Activated CD4-positive, alpha-beta T cell treated with anti-CD3 and anti-CD28 coated beads, Interleukin-2, amount 50 U/mL, for 16 hours (primary cell): ENCODE data around the gene USP40.
A peak's percentile ranks its signal among the peaks of the same experiment; 100 is the strongest.

Experiments
- DNase-seq: peaks from one replicate; pipeline ENCODE4 v3.0.0-alpha.2; 2020

USP40 gene

GRCh38 chr2:233556881-233557736 lies 9.5 kb downstream of the USP40 start:
- peak; percentile 39 for DNase-seq

GRCh38 chr2:233553366-233553765 lies 13.2 kb downstream of the USP40 start:
- DNase-seq = no peak

- DNase-seq = no peak
Observed at GRCh38 chr2:233551491-233551890, 15.1 kb downstream of the USP40 start.

GRCh38 chr2:233546774-233547173 lies 19.8 kb downstream of the USP40 start:
- no peak for DNase-seq

GRCh38 chr2:233546101-233546500 lies 20.5 kb downstream of the USP40 start:
- no peak for DNase-seq

- DNase-seq = no peak
Observed at GRCh38 chr2:233544200-233544610, 22.4 kb downstream of the USP40 start.

- DNase-seq = no peak
Observed at GRCh38 chr2:233542507-233542906, 24.1 kb downstream of the USP40 start.

GRCh38 chr2:233538741-233539140 lies 27.8 kb downstream of the USP40 start:
- no peak for DNase-seq

GRCh38 chr2:233535271-233535670 lies 31.3 kb downstream of the USP40 start:
- no peak for DNase-seq

GRCh38 chr2:233532971-233533370 lies 33.6 kb downstream of the USP40 start:
- no peak for DNase-seq

GRCh38 chr2:233531955-233532354 lies 34.6 kb downstream of the USP40 start:
- no peak for DNase-seq

- DNase-seq = no peak
Observed at GRCh38 chr2:233530381-233530780, 36.2 kb downstream of the USP40 start.

- no peak for DNase-seq
Observed at GRCh38 chr2:233528182-233528581, 38.4 kb downstream of the USP40 start.

GRCh38 chr2:233525791-233526190 lies 40.8 kb downstream of the USP40 start:
- DNase-seq = no peak

- peak; percentile 7 for DNase-seq
Observed at GRCh38 chr2:233519787-233520611, 46.6 kb downstream of the USP40 start.

- DNase-seq = no peak
Observed at GRCh38 chr2:233513953-233514655, 52.5 kb downstream of the USP40 start.

GRCh38 chr2:233503947-233504637 lies 62.5 kb downstream of the USP40 start:
- DNase-seq = peak; percentile 11

GRCh38 chr2:233503481-233503880 lies 63.1 kb downstream of the USP40 start:
- DNase-seq = no peak

GRCh38 chr2:233501198-233502076 lies 65.1 kb downstream of the USP40 start:
- DNase-seq = peak; percentile 73

GRCh38 chr2:233499928-233500327 lies 66.7 kb downstream of the USP40 start:
- no peak for DNase-seq

GRCh38 chr2:233498126-233498525 lies 68.5 kb downstream of the USP40 start:
- DNase-seq = no peak

GRCh38 chr2:233497692-233498091 lies 68.9 kb downstream of the USP40 start:
- DNase-seq = no peak
